Suppressor macrophage treated with lipopolysaccharide for 4 hours (primary cell): ENCODE results near the gene TDP2.
"Not testable (repeated sequence)": the region's sequence is repeated elsewhere in the genome, so short reads cannot be mapped to it uniquely, and the experiment has no call there.

Experiments used
- DNase-seq: peaks from one replicate; pipeline ENCODE4 v3.0.0-alpha.2; 2020

The TDP2 gene

DNA sequence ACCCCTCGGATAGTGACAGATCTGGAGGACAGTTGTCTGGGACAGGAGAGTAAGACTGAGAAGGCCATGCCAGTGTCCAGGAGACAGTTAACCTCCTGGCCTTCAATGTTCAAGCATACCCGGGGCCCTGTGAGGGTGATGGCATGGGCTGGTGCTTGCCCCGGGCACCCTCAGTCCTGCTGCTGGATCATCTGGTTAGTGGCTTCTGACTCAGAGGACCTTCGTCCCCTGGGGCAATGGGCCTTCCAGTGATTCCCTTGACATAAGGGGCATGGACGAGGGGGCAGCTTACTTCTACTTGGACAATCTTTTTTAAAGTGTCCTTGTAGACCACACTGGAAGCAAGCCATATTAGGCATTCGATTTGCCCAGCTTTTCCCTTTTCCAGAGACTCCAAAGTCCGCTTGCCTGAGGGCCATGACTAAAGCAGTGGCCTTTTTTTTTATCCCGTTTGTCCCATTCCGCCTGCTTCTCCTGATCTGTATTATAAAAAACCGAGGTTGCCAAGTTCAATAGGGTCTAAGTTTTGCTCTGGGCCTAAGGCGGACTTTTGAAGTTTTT, 12.2 kb upstream of the TDP2 start:
- not testable (repeated sequence) for DNase-seq

DNA sequence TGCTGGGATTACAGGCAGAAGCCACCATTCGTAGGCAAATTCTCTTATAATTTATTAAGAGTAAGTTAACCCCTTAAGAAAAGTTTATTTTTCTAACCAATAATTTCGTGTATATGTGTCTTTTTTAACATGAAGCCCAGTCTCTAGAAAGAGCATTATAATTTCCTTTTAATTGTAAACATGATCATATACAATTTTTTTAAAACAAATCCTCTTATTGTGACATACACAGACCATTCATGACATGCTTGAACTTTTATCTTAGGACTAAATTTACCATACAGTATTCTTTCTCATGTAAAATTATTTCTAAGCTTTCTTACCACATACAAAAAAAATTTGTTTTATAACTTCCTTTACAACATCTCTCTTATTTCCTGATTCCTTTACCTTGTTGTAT, 6.9 kb upstream of the TDP2 start:
- no peak for DNase-seq

DNA sequence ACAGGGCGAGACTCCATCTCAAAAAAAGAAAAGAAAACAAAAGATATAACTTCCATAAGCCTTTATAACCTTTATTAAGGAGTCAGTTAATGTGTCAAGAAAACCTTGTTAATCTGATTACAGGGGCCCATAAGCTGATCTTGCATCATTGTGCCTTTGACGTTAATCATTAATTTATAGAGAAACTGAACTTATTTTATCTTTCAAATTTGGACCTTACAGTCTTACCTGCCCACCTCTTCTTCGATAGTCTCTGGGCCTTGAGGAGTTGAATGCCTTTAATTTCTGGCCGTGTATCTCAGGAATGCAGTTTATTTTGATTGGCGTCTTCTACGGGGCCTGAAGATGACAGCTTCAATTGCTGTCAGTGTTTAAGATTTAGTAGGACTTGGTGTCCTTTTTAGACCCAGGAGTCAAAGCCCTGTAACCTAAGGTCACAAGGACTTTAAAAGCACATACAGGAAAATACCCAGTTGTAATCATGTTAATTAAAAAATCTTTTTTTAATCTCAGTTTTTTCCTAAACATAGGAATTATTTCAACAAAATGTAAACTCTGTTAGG, 6.0 kb upstream of the TDP2 start:
- DNase-seq, result no peak

DNA sequence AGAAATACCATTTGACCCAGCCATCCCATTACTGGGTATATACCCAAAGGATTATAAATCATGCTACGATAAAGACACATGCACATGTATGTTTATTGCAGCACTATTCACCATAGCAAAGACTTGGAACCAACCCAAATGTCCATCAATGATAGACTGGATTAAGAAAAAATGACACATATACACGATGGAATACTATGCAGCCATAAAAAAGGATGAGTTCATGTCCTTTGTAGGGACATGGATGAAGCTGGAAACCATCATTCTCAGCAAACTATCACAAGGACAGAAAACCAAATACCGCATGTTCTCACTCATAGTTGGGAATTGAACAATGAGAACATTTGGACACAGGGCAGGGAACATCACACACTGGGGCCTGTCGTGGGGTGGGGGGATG, 4.4 kb upstream of the TDP2 start:
- not testable (repeated sequence) for DNase-seq

DNA sequence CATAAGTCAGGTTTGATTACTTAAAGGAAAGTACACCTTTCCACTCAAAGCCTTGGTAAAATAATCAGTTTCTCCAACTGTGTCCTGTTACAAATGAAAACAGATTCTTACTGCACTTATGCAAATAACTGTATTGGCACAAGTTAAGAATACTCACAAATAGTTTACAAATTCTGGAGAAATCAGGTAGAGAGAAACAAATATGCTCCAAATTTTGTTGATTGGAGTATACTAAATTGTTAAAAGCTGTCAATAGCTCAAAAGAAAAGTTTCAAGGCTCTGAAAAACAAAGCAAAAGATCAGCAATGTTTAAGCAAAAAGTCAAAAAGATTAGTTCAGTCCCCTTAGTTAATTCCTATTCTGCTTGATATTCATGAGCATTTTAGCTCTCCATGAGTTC, 3.8 kb upstream of the TDP2 start:
- DNase-seq, result not testable (repeated sequence)

DNA sequence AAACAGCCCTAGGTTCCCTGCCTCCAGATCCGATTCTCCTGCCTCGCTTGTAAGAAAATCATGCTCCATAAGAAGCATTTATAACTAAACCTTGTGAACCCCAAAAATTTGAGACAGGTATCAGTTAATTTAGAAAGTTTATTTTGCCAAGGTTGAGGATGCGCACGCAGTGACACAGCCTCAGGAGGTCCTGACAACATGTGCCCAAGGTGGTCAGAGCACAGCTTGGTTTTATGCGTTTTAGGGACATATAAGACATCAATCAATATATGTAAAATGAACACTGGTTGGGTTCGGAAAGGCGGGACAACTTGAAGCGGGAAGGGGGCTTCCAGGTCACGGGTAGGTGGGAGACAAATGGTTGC, 2.3 kb upstream of the TDP2 start:
- no peak for DNase-seq

DNA sequence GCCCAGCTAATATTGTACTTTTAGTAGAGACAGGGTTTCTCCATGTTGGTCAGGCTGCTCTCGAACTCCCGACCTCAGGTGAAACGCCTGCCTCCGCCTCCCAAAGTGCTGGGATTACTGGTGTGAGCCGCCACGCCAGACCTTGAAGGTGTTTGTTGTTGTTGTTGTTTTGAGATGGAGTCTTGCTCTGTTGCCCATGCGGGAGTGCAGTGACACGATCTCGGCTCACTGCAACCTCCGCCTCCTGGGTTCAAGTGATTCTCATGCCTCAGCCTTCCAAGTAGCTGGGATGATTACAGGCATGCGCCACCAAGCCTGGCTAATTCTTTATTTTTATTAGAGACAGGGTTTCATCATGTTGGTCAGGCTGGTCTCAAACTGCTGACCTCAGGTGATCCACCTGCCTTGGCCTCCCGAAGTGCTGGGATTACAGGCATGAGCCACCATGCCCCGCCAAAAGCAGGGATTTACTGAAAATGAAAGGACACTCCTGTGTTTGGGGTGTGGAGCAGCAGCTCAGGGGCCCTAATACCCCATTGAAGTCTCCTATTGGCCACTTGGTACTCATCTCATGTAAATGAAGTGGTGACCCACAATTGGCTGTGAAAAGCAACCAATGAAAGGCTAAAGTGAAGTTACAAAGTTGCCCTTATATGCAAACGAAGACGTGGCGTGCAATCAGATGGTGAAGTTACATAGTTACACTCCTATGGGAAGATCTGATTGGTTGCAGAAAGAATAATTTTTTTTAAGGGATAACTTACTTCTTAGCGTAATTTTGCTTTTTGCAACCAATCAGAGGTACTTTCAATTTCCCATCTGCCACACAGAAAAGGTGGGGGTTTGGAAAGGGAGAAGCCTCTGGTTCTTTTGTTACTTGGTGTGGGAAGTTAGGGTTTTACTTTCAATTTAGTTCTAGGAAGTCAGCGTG, 1.6 kb upstream of the TDP2 start:
- DNase-seq, result peak; percentile 67

DNA sequence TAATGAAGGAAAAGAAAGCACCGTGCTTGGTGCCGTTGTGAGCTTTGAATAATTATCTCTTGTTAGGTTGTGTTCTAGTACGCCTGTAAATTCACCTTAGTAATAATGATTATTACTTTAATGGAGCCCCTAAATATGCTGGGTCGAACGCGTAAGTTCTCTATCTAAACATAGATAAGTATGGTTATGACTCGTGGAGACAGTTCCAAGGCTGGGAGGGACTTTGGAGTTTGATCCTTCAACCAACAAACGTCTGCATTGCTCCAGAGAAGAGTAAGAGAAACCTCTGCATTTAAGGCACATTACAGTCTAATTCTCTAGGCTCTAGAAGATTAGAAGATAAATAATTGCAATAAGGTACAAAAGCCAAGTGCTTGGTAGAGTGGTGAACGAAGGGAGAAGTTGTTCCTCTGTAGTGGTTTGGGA, 692 bp upstream of the TDP2 start:
- DNase-seq, result peak; percentile 25

DNA sequence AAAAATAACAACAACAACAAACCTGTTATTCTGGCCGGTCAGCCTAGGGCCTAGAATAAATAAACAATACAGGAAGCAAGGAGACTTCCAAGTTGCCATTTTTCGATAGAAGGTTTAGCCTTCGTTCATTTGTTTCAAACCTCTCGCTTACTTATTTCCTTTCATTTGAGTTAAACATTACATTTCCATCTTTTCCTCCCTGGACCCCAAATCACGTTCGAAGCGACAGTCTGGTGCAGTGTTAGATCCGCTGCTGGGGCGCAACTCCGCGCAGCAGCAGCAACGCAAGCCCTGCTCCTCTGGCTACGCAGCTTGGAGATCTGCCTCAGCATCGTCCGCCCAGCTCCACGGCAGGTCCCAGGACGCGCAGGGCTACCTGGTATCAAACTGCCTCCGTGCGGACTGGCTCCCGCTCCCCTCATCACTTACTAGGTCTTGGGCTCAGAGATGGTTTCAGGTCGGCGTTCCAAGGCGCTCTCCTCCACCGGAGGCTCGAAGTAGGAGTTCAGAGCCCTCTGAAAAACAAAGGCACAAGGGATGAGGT, 530 bp downstream of the TDP2 start:
- peak; percentile 17 for DNase-seq

DNA sequence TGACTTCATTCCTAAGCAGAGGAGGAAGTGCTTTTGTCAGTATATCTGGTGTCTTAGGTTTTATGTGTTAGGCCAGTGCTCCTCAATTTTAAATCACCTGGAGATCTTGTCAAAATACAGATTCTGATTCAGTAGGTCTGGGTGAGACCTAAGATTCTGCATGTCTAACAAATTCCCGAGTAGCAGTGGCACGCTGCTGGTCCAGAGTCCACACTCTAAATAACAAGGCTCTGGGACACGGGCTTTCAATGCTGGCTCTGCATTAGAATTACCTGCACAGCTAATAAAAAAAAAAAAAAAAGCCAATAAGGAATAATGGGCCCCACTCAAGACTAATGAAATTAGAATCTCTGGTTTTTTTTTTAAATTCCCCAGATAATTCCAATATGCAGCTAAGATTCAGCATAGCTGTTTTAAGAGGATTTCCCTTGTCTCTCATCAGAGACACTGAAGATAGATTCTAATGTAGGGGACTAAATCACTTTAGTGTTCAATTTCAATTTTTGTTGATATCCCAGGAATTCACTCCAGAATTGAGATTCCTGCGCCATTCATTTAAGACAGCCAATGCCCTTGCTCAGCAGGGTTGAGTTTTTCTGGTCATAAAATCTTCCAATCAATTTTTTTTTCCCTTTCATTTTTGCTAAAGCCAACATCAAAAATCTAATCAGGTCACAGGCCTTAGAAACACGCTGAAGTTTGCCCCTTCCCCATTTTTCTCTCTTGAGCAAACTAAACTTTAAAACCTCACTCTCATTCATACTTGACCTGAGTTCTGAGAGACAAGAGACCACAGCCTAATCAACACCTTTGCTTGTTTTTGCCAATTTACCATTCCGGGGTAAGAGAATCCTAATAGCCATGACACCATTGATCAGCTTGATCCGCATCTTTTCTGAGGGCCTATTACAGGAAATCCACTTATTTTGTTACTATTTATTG, 2.4 kb downstream of the TDP2 start:
- no peak for DNase-seq

DNA sequence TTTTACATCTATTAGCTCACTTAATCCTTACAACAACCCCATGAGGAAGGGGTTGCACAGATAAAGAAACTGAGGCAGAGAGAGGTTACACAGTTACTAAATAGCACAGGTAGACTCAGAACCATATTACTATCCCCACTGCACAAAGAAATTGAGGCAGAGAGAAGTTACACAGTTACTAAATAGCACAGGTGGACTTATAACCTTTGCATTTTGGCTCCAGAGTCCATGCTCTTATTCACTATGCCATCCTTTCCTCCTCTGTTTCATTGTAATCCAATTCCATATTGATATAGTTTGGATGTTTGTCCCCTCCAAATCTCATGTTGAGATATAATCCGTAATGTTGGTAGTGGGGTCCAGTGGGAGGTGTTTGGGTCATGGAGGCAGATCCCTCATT, 3.5 kb downstream of the TDP2 start:
- no peak for DNase-seq

DNA sequence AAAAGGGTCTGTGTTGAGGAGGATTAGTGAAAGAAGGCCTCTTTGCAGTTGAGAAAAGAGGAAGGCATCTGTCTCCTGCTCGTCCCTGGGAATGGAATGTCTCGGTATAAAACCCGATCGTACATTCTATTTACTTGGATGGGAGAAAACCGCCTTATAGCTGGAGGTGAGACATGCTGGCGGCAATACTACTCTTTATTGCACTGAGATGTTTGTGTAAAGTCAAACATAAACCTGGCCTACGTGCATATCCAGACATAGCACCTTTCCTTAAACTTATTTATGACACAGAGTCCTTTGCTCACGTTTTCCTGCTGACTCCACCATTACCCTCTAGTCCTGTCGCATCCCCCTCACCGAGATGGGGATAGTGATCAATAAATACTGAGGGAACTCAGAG, 4.5 kb downstream of the TDP2 start:
- no peak for DNase-seq

DNA sequence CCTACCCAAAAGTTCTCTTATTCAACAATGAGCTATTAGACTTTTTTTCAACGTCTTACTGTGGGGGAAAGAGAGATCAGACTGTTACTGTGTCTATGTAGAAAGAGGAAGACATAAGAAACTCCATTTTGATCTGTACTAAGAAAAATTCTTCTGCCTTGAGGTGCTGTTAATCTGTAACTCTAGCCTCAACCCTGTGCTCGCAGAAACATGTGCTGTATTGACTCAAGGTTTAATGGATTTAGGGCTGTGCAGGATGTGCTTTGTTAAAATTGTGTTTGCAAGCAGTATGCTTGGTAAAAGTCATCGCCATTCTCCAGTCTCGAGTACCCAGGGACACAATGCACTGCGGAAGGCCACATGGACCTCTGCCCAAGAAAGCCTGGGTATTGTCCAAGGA, 4.9 kb downstream of the TDP2 start:
- not testable (repeated sequence) for DNase-seq

DNA sequence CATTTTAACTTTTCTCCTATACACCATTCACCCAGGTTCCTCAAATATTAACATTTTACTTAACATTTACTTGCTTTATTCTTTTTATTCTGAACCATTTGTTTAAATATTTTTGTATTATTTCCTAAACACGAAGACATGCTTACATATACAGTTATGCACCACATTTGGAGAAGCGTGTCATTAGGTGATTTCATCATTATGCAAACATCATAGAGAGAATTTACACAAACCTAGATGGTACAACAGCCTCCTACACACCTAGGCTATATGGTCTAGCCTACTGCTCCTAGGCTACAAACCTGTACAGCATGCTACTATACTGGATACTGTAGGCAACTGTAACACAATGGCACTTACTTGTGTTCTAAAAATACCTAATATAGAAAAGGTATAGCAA, 6.6 kb downstream of the TDP2 start:
- DNase-seq, result peak; percentile 56

DNA sequence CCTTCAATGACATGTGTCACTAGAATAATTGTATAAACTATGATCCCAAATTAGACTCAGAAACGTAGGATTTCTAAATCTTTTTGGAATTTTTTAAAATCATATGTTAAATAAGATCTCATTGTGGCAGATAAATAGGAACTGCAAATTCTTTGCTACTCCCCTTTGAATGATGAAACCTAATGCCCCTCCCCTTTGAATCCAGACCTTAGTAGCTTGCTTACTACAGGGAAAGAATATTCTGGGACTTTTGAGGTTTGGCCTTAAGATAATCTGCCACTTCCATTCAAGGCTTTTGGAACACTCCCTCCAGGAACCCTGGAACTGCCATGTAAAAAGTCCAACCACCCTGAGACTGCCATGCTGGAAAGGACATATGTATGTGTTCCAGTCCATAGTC, 7.1 kb downstream of the TDP2 start:
- peak; percentile 42 for DNase-seq

DNA sequence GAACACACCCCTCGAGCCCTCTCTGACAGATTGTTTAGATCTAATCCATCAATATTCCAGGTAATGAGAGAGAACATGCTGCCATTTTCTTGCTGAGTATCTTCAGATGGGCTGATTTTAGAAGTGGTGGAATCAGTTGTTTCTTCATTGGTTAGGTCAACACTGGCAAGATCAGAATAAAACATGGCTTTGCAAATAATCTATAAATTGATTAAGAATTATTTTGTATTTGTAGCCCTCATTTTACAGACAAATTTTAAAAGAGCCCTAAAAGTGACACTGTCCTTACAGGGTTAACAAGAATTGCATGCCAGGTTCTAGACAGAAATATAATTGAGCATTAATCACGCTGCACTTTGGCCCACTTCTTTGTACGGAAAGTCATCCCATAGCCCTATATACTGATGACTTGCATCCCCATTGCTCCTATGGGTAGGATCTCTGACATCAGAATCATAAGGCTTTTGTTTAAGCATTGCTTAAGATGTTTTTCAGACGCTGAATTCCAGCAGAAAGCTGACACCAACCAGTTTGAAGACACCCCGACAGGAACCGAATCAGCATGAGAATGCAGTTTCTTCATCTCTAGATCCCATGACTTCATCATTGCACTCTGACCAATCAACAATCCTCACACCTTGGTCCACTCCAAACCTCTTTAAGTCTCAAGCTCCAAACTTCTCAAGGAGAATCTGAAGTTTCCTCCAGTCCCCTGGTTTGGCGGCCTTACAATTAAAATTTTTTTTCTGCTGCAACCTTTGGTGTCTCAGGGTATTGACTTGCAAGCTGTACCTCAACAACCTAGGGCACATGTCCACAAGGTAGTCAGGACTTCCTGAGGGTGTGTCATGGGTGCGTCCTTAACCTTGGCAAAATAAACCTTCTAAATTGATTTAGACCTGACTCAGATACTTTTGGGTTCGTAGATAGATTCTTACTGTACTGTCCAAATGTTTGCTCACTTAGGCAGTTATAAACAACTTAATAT, 7.8 kb downstream of the TDP2 start:
- DNase-seq, result peak; percentile 93

DNA sequence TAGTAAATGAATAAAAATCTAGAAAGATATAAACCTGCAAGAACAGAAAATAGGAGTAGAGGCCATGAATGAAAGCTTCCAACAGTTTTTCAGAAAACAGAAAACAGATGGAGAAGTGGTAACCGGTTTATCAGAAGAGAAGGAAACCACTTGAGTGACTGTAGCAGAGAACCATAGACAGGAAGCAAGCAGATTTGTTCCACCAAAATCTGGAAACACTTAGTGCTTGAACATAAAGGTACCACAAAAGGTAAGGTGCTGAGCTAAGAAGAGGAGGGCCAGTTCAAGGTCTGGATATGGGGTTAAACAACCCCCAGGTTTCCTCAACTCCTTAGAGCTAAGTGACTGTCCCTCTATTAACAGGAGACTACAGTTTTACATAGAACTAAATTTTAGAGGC, 11.5 kb downstream of the TDP2 start:
- no peak for DNase-seq

DNA sequence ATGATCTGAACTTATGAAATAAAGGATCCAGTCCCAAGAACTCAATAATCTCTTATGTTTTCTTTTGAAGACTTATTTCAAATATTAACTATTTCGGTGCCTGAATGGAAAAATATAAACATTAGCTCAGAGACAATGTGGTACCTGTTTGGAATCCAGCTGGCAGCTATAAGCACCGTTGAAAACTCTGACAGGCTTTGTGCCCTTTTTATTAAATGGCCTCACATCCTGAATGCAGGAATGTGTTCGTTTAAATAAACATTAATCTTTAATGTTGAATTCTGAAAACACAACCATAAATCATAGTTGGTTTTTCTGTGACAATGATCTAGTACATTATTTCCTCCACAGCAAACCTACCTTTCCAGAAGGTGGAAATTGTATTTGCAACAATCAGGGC, 16.3 kb downstream of the TDP2 start:
- DNase-seq, result no peak

DNA sequence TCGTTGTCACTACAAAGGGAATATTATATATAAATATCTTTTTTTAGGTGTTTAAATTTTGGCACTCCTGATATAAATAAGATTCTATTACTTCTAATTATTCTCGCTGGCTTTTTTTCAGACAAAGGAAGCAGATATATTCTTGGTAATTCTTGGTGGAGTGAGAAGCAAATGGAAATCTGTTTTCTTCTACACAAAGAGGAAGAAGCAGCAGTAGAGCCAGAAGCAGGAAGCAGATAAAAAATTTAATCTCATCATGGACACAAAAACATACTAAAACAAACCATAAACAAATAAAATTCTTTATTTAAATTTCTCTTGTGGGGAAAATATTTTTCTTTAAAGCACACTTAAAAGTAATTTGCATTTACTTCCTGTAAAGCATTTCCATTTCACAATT, 17.0 kb downstream of the TDP2 start:
- no peak for DNase-seq

DNA sequence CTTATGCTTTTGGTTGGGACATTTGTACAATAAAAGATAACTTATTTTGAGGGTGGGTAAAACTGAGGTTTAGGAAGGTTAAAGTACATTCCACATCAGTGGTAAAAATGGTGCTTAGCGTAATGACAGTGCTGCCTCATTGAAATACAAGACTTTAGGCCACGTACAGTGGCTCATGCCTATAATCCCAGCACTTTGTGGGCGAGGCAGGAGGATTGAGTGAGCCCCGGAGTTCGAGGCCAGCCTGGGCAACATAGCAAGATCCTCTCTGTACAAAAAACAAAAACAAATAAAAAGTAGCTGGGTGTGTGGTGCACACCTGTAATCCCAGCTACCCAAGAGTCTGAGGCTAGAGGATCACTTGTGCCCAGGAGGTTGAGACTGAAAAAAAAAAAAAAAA, 18.4 kb downstream of the TDP2 start:
- DNase-seq, result no peak

DNA sequence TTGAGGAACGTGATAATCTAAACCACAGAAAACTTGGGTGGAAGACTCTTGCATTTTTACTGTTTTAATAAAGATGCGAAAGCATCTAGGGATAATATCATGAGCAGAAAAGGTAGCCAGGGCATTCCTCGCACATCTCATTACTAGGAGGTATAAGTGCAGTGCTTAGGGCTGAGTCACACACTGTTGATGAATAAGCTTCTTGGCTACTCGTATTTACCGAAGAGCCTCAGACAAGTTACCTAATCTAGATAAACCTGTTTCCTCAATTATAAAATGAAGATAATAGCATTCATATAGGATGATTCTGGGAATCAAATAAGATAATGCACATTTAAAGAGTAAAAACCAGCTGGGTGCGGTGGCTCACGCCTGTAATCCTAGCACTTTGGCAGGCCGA, 19.9 kb downstream of the TDP2 start:
- no peak for DNase-seq

DNA sequence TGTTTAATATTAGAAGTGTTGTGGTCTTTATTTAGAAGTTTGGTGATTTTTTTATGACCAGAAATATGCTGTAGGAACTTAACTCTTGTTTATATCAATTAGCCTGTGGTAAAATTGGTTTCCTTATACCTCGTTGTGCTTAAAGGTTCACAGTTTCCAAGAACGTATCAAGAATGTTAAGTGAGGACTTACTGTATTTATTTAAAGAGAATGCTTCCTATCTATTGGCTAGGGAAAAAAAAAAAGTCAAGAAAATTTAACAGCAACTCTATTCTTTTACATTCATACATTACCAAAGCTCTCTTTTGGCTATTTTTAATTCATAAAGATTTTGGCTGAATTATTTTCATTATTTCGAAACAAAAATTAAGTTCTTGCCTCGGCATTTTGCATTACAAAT, 22.3 kb downstream of the TDP2 start:
- no peak for DNase-seq
